ENCODE data around the gene CXCL9. TPM values are rescaled to one million over a fixed set of nuclear protein-coding genes. Genes with fewer than 3 reads are reported as not detected.

Gene CXCL9
- total and polyA plus RNA-seq, 10 donors: 3.4 to 25.5 (median 16.3) TPM

DNA sequence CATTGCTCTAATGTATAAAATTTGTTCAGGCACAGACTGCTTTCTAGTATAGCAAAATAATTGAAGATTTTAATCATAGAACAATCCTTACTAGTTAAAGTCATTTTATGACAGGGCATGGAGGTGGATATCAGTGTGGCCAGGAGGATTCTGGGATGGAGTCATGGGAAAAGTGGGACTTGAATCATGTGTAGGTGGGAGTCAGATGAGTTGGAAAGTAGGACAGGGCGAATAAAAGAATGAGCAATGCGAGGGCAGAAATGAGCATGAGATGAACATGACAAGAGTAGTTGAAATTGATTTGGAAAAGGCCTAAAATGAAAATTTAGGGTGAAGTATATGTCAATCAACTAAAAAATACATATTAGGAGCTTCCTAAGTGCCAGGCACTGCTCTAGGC is 9.4 kb downstream of the CXCL9 start:
- Histone ChIP-seq H3K36me3 (no peaks in the 10 kb centered on the region), H3K9me3 (no peaks in the 10 kb centered on the region), H3K27me3 (replicated peaks in 1 of 7) (no peaks in the 10 kb centered on the region), H3K4me1 (no peaks in the 10 kb centered on the region), H3K4me3 (no peak overlapping the region), H3K27ac (no peak overlapping the region)
- TF ChIP-seq, protein P1, sequence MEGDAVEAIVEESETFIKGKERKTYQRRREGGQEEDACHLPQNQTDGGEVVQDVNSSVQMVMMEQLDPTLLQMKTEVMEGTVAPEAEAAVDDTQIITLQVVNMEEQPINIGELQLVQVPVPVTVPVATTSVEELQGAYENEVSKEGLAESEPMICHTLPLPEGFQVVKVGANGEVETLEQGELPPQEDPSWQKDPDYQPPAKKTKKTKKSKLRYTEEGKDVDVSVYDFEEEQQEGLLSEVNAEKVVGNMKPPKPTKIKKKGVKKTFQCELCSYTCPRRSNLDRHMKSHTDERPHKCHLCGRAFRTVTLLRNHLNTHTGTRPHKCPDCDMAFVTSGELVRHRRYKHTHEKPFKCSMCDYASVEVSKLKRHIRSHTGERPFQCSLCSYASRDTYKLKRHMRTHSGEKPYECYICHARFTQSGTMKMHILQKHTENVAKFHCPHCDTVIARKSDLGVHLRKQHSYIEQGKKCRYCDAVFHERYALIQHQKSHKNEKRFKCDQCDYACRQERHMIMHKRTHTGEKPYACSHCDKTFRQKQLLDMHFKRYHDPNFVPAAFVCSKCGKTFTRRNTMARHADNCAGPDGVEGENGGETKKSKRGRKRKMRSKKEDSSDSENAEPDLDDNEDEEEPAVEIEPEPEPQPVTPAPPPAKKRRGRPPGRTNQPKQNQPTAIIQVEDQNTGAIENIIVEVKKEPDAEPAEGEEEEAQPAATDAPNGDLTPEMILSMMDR (IDR thresholded peaks at IDR 0.05 in 8 of 11, conservative IDR thresholded peaks at IDR 0.05 in 3 of 11): no peak
- no peak for TF ChIP-seq POLR2AphosphoS5 (IDR thresholded peaks at IDR 0.05)
- TF ChIP-seq POLR2A (IDR thresholded peaks at IDR 0.05): no peak
- WGBS, 5 donors: 91 to 94% (median 92%) methylated on average over 2 of the region's 2 CpGs
- DNase-seq: no peak
- intact Hi-C loops (cut with DNase I; ENCODE audit: low total_unique reads): no loop called here

DNA sequence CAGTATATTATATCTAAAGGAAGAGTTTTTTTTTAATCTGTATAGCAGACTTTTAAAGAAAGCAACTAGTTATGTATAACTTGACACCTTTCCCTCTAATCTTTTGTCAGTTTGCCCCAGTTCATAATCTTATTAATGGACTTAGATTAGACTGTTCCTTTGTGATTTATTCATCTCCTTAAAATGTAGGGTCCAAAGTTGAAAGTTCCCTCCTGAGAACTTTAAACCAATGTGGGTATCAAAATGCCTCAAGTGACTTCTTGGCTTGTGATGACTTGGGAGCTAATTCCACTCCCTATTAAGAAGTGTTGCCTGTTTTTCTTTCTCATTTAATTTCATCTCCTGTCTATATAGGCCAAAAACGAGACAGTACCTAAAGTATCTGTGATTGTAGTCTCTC is 10.2 kb downstream of the CXCL9 start:
- H3K4me1 ChIP-seq: no peaks in the 10 kb centered on the region
- intact Hi-C loops (cut with DNase I; ENCODE audit: low total_unique reads): no loop called here
- H3K27ac ChIP-seq: no peak overlapping the region
- H3K36me3 ChIP-seq: no peaks in the 10 kb centered on the region
- H3K4me3 ChIP-seq: no peak overlapping the region
- H3K27me3 ChIP-seq (replicated peaks in 1 of 7): no peaks in the 10 kb centered on the region
- WGBS, 5 donors: 66 to 93% (median 73%) methylated on average over 1 of the region's 1 CpG
- H3K9me3 ChIP-seq: no peaks in the 10 kb centered on the region
- no peak for DNase-seq
- TF ChIP-seq, protein P1 (IDR thresholded peaks at IDR 0.05 in 8 of 11, conservative IDR thresholded peaks at IDR 0.05 in 3 of 11): no peak
- TF ChIP-seq POLR2A (IDR thresholded peaks at IDR 0.05) (no peak), POLR2AphosphoS5 (IDR thresholded peaks at IDR 0.05) (no peak)

DNA sequence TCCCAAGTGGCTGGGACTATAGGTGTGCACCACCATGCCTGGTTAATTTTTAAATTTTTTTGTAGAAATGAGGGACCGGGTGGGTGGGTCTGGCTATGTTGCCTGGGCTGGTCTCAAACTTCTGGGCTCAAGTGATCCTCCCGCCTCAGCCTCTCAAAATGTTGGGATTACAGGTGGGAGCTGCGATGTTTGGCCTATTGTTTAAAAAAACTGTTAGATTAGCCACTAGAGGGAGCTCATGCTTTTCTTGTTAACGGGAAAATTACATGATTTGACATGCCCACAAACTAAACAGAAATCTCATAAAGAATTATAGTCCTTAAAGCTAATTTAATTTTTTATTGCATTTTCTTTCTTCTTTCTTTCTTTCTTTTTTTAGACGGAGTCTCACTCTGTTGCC is 11.6 kb downstream of the CXCL9 start:
- TF ChIP-seq, protein P1 (IDR thresholded peaks at IDR 0.05 in 8 of 11, conservative IDR thresholded peaks at IDR 0.05 in 3 of 11): peak in 10 of 11 experiments; percentile 25 to 75 (median 56)
- TF ChIP-seq POLR2A (IDR thresholded peaks at IDR 0.05): no peak
- H3K4me3 ChIP-seq: no peak overlapping the region
- intact Hi-C loops (cut with DNase I; ENCODE audit: low total_unique reads): loop anchor here (2.0 kb wide), 1 partner anchor 73 kb away; no protein-coding TSS in a partner anchor
- H3K9me3 ChIP-seq: no peaks in the 10 kb centered on the region
- no peak overlapping the region for H3K27ac ChIP-seq
- WGBS, 5 donors: 9 to 22% (median 11%) methylated on average over 5 of the region's 5 CpGs
- no peak for DNase-seq
- H3K27me3 ChIP-seq (replicated peaks in 1 of 7): no peaks in the 10 kb centered on the region
- peaks cover 0 to 9% (median 7%) of the 10 kb centered on the region in 6 donors for H3K4me1 ChIP-seq
- H3K36me3 ChIP-seq: no peaks in the 10 kb centered on the region

DNA sequence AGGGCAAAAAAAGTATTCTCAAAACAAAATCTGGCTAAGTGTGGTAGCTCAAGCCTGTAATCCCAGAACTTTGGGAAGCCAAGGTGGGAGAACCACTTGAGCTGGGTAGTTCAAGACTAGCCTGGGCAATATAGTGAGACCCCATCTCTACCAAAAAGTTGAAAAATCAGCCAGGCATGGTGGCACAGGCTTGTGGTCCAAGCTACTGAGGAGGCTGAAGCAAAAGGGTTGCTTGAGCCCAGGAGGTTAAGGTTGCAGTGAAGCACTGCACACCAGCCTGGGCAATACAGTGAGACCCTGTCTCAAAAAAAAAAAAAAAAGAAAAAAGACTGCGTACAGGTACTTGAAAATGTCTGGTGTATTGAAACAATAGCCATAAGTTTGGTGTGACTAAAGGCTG is 14.8 kb downstream of the CXCL9 start:
- intact Hi-C loops (cut with DNase I; ENCODE audit: low total_unique reads): no loop called here
- no peak for DNase-seq
- Histone ChIP-seq H3K4me3 (no peak overlapping the region), H3K27me3 (replicated peaks in 1 of 7) (no peaks in the 10 kb centered on the region), H3K36me3 (no peaks in the 10 kb centered on the region), H3K4me1 (peaks cover 15 to 39% (median 33%) of the 10 kb centered on the region in 6 donors), H3K27ac (no peak overlapping the region), H3K9me3 (no peaks in the 10 kb centered on the region)
- 86 to 95% (median 89%) methylated on average over 1 of the region's 1 CpG for WGBS, 5 donors
- TF ChIP-seq, protein P1 (IDR thresholded peaks at IDR 0.05 in 8 of 11, conservative IDR thresholded peaks at IDR 0.05 in 3 of 11): no peak
- TF ChIP-seq POLR2A (IDR thresholded peaks at IDR 0.05): no peak
- no peak for TF ChIP-seq POLR2AphosphoS5 (IDR thresholded peaks at IDR 0.05)
